AG08395 (cell line): ENCODE results near the gene EFCAB12.
"Not testable (repeated sequence)": the region's sequence is repeated elsewhere in the genome, so short reads cannot be mapped to it uniquely, and the experiment has no call there.

Experiments used
- DNase-seq: peaks from one replicate; pipeline ENCODE4 v3.0.0; 2012; ENCODE audit warnings: mixed read lengths, low spot score

The EFCAB12 gene

DNA sequence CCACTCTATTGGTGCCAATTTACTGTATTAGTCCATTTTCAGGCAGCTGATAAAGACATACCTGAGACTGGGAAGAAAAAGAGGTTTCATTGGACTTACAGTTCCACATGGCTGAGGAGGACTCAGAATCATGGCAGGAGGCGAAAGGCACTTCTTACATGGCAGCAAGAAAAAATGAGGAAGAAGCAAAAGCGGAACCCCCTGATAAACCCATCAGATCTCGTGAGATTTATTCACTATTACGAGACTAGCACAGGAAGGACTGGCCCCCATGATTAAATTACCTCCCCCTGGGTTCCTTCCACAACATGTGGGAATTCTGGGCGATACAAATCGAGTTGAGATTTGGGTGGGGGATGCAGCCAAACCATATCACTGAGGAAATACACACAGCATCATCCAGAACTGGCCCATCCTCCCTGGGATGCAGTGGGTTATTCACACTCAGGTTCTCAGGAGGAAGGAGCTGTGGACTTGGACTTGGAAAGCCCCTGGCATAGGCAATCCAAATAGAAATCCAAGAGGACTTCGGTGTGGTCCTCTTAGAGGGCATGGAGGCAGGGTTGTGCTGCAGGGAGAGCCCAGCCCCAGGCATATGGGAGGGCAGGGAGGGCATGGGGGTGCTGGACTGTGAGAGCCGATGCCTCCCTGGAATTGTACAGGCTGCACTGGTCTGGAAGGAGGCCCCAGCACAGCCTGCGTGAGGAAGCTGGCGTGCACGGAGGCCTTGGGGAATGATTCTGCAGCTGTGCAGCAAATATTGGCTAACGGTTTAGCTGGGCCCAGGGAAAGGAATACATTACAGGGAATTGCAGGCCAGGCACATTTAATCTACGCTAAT, 62.9 kb downstream of the EFCAB12 start:
- DNase-seq, result no peak

- not testable (repeated sequence) for DNase-seq
Observed at GRCh38 chr3:129364811-129365210, 63.6 kb downstream of the EFCAB12 start.

GRCh38 chr3:129363356-129363755, 65.1 kb downstream of the EFCAB12 start:
- not testable (repeated sequence) for DNase-seq

DNA sequence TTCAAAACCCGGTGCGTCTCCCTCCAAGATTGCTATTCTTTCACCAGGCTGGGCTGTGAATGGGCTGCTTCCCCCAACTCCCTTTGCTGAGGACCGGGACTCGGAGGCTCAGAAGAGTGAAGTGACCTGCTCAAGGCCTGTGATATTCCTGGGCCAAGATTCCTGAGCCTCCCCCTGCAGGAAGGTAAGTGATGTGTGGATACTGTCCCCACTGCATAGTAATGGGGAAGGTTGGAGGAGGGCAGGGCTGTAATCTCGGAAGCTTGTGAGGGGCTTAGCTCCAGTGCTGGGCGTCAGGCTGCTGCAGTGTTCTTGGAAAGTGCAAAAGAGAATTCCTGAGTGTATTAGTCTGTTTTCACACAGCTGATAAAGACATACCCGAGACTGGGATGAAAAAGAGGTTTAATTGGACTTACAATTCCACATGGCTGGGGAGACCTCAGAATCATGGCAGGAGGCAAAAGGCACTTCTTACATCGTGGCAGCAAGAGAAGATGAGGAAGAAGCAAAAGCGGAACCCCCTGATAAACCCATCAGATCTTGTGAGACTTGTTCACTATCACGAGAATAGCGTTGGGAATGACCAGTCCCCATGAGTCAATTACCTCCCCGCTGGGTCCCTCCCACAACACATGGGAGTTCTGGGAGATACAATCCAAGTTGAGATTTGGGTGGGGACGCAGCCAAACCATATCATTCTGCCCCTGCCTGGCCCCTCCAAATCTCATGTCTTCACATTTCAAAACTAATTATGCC, 67.6 kb downstream of the EFCAB12 start:
- DNase-seq, result no peak

DNA sequence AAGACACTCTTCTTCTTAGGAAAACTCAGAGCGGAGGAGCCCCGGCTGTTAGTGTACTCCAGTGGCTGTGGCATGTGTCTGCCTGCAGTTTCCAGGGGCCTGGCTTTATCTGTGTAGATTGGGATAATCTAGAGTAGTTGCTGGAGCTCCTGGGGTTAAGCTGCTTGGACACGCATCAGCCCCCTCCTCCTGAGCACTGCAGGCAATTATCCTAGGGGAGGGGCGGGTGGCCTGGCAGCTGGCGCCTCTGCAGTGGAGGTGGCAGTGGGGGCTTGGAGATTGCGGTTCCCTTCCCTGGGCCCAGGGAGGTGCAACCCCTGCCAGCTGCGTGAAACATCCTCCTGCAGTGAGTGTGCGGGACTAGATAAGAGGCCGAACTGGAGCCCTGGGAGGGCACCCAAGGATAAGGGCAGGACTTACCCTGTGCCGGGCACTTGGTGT, 68.2 kb downstream of the EFCAB12 start:
- DNase-seq, result no peak

GRCh38 chr3:129358772-129359371, 69.6 kb downstream of the EFCAB12 start:
- DNase-seq, result no peak

- no peak for DNase-seq
Observed at GRCh38 chr3:129358177-129358771, 70.2 kb downstream of the EFCAB12 start.

- no peak for DNase-seq
Observed at GRCh38 chr3:129357616-129358015, 70.8 kb downstream of the EFCAB12 start.

- no peak for DNase-seq
Observed at GRCh38 chr3:129356756-129357425, 71.5 kb downstream of the EFCAB12 start.

- DNase-seq, result no peak
Observed at GRCh38 chr3:129353589-129353941, 74.9 kb downstream of the EFCAB12 start.

- no peak for DNase-seq
Observed at GRCh38 chr3:129352650-129353588, 75.5 kb downstream of the EFCAB12 start.

GRCh38 chr3:129352045-129352444, 76.4 kb downstream of the EFCAB12 start:
- no peak for DNase-seq
